Endothelial cell of umbilical vein (primary cell): ENCODE data around the gene CST9L. TPM values are rescaled to one million over a fixed set of nuclear protein-coding genes. Genes with fewer than 3 reads are reported as not detected.

ENCODE experiments used
- BruUV-seq: library from RNA; stranded (reverse); fragments of 400-500 nt; replicated peaks from 2 replicates; lab custom pipeline; 2021; lab: Mats Ljungman, UMichigan
- CTCF ChIA-PET: fragments of 300-600, 350-600 bp; sonication (Branson Sonifier 250); formaldehyde crosslinking; loops from one replicate; lab custom pipeline; 2021; ENCODE audit warnings: antibody characterized with exemption, inconsistent platforms; lab: Charles Lee
- POLR2A ChIA-PET: fragments of 300-600, 350-600 bp; sonication (Branson Sonifier 250); formaldehyde crosslinking; loops from one replicate; lab custom pipeline; 2021; ENCODE audit warnings: antibody characterized with exemption, inconsistent platforms; lab: Charles Lee
- DNase-seq: peaks from one replicate; pipeline ENCODE4 v3.0.0-alpha.2; 2011; ENCODE audit warnings: low read depth, low spot score
- FAIRE-seq: peaks from 2 replicates; lab custom pipeline; 2011; peaks lifted over from hg19 to GRCh38; lab: Jason Lieb, UNC
- H2AFZ ChIP-seq: 2 replicates; pipeline ENCODE4 v1.6.0; 2012; ENCODE audit warnings: low read depth, low read length, control low read depth, inconsistent platforms
- H3K27ac ChIP-seq: 2 replicates; pipeline ENCODE4 v1.5.1; 2011; ENCODE audit warnings: low read depth, mild to moderate bottlenecking, control low read depth, low read length, moderate library complexity; ENCODE audit not compliant: insufficient read depth
- H3K27me3 ChIP-seq, 2 experiments: 2 replicates each; pipeline versions ENCODE4 v1.6.0 to v1.6.1; 2011; ENCODE audit warnings: low read length in 2 of 2, mixed read lengths in 1 of 2; ENCODE audit not compliant: control insufficient read depth in 2 of 2, insufficient read depth in 2 of 2
- H3K36me3 ChIP-seq, 2 experiments: 2 replicates in 1 of 2; 3 replicates in 1 of 2; pipeline ENCODE4 v1.5.1; 2011; ENCODE audit warnings: low read length in 2 of 2, mild to moderate bottlenecking in 1 of 2, moderate library complexity in 1 of 2; ENCODE audit not compliant: control insufficient read depth in 2 of 2, insufficient read depth in 2 of 2; ENCODE audit errors: extremely low read depth in 1 of 2
- H3K4me1 ChIP-seq: 3 replicates; pipeline ENCODE4 v1.5.1; 2011; ENCODE audit warnings: mild to moderate bottlenecking, low read length; ENCODE audit not compliant: control insufficient read depth, insufficient read depth; ENCODE audit errors: extremely low read depth
- H3K4me2 ChIP-seq: 2 replicates; pipeline ENCODE4 v1.6.1; 2011; ENCODE audit warnings: low read length, control low read depth, mixed read lengths; ENCODE audit not compliant: insufficient read depth
- H3K4me3 ChIP-seq, 3 experiments: fragments of 200-600 bp in 1 of 3; sonication (generic), shearing (Covaris generic) in 1 of 3; replicated peaks in 1 of 3; 2 replicates each; pipeline ENCODE4 v1.5.1; 2011 to 2016; ENCODE audit warnings: control low read depth in 3 of 3, low read length in 3 of 3, mild to moderate bottlenecking in 2 of 3, inconsistent platforms in 1 of 3, low read depth in 1 of 3, moderate library complexity in 1 of 3; ENCODE audit not compliant: insufficient read depth in 1 of 3
- H3K79me2 ChIP-seq: 2 replicates; pipeline ENCODE4 v1.6.0; 2012; ENCODE audit warnings: low read length, inconsistent platforms; ENCODE audit not compliant: control insufficient read depth, insufficient read depth
- H3K9ac ChIP-seq: replicated peaks from 2 replicates; pipeline ENCODE3; 2011; ENCODE audit warnings: low read length, control low read depth; ENCODE audit not compliant: insufficient read depth; ENCODE audit errors: extremely low read depth
- H3K9me1 ChIP-seq: replicated peaks from 3 replicates; pipeline ENCODE4 v1.6.0; 2011; ENCODE audit warnings: mild to moderate bottlenecking, low read length; ENCODE audit not compliant: control insufficient read depth, insufficient read depth; ENCODE audit errors: extremely low read depth
- H3K9me3 ChIP-seq: replicated peaks from 2 replicates; pipeline ENCODE4 v1.5.1; 2012; ENCODE audit warnings: low read length, inconsistent platforms; ENCODE audit not compliant: control insufficient read depth, insufficient read depth
- H4K20me1 ChIP-seq: replicated peaks from 2 replicates; pipeline ENCODE3; 2011; ENCODE audit warnings: mild to moderate bottlenecking, low read length; ENCODE audit not compliant: control insufficient read depth, insufficient read depth; ENCODE audit errors: extremely low read depth
- CTCF ChIP-seq, 2 donors: IDR thresholded peaks; 1 replicate in 1 of 2; 2 replicates in 1 of 2; pipeline ENCODE4 v1.5.1; 2011; ENCODE audit warnings: low read length in 2 of 2, mild to moderate bottlenecking in 2 of 2, moderate library complexity in 2 of 2, control low read depth in 1 of 2, inconsistent platforms in 1 of 2, low read depth in 1 of 2; ENCODE audit not compliant: insufficient read depth in 1 of 2; ENCODE audit errors: extremely low read depth in 1 of 2
- EZH2 ChIP-seq: IDR thresholded peaks from 2 replicates; pipeline ENCODE4 v1.6.1; 2012; ENCODE audit warnings: borderline replicate concordance, low read depth, mild to moderate bottlenecking, moderate library complexity, low read length, inconsistent platforms; ENCODE audit not compliant: severe bottlenecking
- FOS ChIP-seq: IDR thresholded peaks from 2 replicates; pipeline ENCODE4 v1.6.1; 2011; ENCODE audit warnings: mild to moderate bottlenecking, low read length, moderate library complexity, borderline replicate concordance; ENCODE audit not compliant: insufficient read depth
- GATA2 ChIP-seq: IDR thresholded peaks from 2 replicates; pipeline ENCODE4 v1.7.0; 2011; ENCODE audit warnings: low read depth, mild to moderate bottlenecking, moderate library complexity, mixed read lengths, low read length; ENCODE audit not compliant: insufficient read length, insufficient read depth
- JUN ChIP-seq: IDR thresholded peaks from 2 replicates; pipeline ENCODE4 v1.6.1; 2011; ENCODE audit warnings: borderline replicate concordance, low read depth; ENCODE audit not compliant: insufficient read length, insufficient read depth
- MAX ChIP-seq: IDR thresholded peaks from 2 replicates; pipeline ENCODE4 v1.6.1; 2011; ENCODE audit not compliant: insufficient read depth, insufficient read length
- MYC ChIP-seq: IDR thresholded peaks from one replicate; pipeline ENCODE4 v1.6.1; 2011; ENCODE audit warnings: mild to moderate bottlenecking, low read depth, low read length
- POLR2A ChIP-seq: IDR thresholded peaks from 2 replicates; pipeline ENCODE4 v1.6.1; 2012; ENCODE audit warnings: low read depth, mild to moderate bottlenecking, control low read depth, low read length
- POLR2AphosphoS5 ChIP-seq: IDR thresholded peaks from 2 replicates; pipeline ENCODE4 v1.6.1; 2012; ENCODE audit warnings: low read depth, mild to moderate bottlenecking, control low read depth, low read length, moderate library complexity; ENCODE audit not compliant: insufficient read depth
- dilution Hi-C: fragments of 300-500 bp; cut with MboI; formaldehyde crosslinking; loops from one replicate; pipeline ENCODE4 v1.15.0; 2019; ENCODE audit warnings: low sequenced_read_pairs; ENCODE audit not compliant: extremely low pct_ligation_motif_present
- intact Hi-C: fragments of 100-400 bp; cut with micrococcal nuclease; formaldehyde crosslinking; loops from one replicate; pipeline ENCODE4 v1.10.0; 2022
- polyA plus RNA-seq, 4 experiments: library from polyadenylated mRNA; depleted of rRNA in 3 of 4; stranded (reverse) in 3 of 4; unstranded in 1 of 4; fragments of >200 nt; gene quantifications; 2 replicates each; pipeline versions ENCODE4 v1.2.1 to v1.2.3, GENCODE V29; 2011 to 2012; ENCODE audit warnings: missing spikeins in 1 of 4
- total RNA-seq: library from RNA; stranded (reverse); gene quantifications from 2 replicates; pipeline ENCODE4 v1.2.3, GENCODE V29; 2021

Gene CST9L
- total and polyA plus RNA-seq, 2 donors (not counting 3 experiments of a cell fraction or from before 2014, with no cell fraction given) = not detected

DNA sequence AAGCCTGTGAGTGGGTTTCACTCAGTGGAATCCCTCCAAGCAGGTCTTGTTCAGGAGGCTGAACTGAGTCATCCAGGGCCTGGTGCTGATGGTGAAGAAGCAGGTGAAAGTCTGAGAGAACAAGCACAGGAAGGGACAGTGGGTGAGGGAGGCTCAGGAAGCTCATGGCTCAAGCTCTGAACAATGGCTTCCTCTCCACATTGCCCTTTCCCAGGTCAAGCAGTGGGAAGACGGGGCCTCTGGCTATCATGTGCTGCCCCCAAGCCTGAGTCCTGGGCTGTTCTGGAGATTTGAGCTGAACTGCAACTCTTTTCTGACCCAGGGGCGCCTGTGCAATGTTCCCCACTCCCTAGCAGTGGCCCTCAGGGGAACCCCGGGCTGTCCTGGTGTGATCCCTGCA, 3.4 kb downstream of the CST9L start:
- FAIRE-seq (no peak), DNase-seq (no peak)
- no peaks in the 10 kb centered on the region for H3K4me1 ChIP-seq
- H3K27ac ChIP-seq = no peak overlapping the region
- no TSS peak for BruUV-seq
- no peaks in the 10 kb centered on the region for H3K27me3 ChIP-seq
- dilution Hi-C loops = no loop called here
- no peak overlapping the region for H3K9ac ChIP-seq
- no peaks in the 10 kb centered on the region for H3K79me2 ChIP-seq
- no peaks in the 10 kb centered on the region for H4K20me1 ChIP-seq
- no peak overlapping the region for H3K4me2 ChIP-seq
- H3K9me3 ChIP-seq = no peaks in the 10 kb centered on the region
- no peak overlapping the region for H3K4me3 ChIP-seq
- ChIA-PET POLR2A (no interaction called here), CTCF (no interaction called here)
- no peaks in the 10 kb centered on the region for H3K36me3 ChIP-seq
- TF ChIP-seq POLR2AphosphoS5 (no peak), GATA2 (no peak), MYC (no peak), EZH2 (no peak), MAX (no peak), FOS (no peak), JUN (no peak), POLR2A (no peak), CTCF (IDR thresholded peaks at IDR 0.05; ENCODE audit: extremely low read depth in 1 of 2, insufficient read depth in 1 of 2, low read depth in 1 of 2, low read length in 2 of 2) (no peak)
- intact Hi-C loops = no loop called here
- no peak overlapping the region for H2AFZ ChIP-seq
- no peaks in the 10 kb centered on the region for H3K9me1 ChIP-seq
